AG08396 (cell line): Measurements from ENCODE around the gene HECTD4.

Experiments
- DNase-seq: peaks from one replicate; pipeline ENCODE4 v3.0.0; 2012; ENCODE audit warnings: low spot score, mixed read lengths

HECTD4 gene

DNA sequence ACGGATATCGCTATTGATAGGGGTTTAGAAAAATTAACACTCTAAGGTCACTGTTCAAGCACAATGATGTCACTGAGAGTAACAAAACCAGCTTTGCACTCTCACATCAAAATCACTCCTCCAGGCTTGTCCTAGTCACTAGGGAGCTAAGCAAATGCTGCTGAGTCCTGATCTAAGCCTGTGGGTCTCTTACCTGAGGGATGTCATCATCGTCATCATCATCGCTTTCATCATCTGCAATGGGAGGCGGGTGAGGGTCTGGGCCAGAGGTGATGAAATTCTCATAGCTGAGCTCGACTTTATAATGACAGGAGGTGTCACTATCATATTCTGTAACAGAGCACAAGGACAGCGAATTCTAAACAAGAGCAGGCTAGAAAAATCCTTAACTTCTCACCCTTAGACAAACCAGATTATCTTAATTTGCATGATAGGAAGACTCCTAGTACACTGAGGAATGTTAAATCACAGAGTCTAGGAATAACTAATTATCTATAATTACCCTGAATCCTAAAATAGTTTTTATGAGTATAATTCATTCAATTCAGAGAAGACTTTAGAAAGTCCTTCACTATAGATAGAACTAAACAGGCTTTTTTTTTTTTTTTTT is 173.8 kb downstream of the HECTD4 start:
- DNase-seq, result no peak

DNA sequence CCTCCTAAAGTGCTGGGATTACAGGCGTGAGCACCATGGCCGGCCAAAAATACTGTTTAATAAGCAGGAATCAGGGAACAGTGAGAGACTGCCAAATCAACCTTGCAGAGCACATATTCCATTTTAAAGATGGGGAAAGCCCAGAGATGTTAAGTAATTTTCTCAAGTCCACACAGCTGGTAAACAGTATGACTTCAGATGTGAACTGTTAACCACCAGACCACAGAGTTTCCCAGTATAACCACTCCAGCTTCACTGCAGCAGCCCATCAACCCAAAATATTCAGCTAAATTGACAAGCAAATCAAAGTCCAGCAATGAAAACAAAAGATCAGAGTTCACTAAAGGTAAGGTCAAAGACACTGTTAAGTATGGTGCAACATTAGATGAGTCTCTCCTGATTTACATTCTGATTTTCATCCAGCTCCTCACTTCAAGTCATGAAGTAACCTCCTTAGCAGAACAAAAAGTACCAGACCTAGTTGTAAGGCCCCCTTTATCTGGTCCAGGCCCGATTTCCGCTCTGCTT is 174.8 kb downstream of the HECTD4 start:
- no peak for DNase-seq

DNA sequence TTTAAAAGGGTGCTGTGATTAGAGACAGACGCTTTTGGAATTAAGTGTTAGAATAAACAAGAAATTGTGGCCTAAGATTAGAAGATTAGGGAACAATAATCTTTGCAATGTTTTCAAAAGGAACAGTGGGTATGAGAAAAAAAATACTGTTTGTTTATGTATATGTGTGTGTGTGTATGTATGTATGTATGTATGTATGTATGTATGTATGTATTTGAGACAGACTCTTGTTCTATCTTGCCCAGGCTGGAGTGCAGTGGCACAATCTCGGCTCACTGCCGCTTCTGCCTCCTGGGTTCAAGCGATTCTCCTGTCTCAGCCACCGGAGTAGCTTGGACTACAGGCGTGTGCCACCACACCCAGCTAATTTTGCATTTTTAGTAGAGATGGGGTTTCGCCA is 175.3 kb downstream of the HECTD4 start:
- DNase-seq, result no peak

DNA sequence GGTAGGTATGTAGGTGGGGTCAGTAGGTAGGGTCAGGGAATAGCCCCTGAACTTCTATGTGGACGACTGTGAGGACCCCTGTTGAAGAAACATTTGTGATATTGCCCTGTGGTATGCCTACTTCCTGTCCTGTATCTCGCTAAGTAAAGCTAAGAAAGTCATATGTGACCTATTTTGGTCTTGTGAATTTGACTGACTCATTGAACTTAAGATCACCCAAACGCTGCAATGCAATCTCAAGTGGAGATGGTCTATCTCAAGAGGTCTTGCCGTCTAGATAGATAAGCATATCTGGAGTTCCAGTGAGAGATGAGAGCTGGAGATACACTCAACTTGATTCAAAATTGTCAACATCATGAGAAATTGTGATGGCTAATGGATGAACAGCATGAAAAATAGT is 183.1 kb downstream of the HECTD4 start:
- DNase-seq, result no peak

DNA sequence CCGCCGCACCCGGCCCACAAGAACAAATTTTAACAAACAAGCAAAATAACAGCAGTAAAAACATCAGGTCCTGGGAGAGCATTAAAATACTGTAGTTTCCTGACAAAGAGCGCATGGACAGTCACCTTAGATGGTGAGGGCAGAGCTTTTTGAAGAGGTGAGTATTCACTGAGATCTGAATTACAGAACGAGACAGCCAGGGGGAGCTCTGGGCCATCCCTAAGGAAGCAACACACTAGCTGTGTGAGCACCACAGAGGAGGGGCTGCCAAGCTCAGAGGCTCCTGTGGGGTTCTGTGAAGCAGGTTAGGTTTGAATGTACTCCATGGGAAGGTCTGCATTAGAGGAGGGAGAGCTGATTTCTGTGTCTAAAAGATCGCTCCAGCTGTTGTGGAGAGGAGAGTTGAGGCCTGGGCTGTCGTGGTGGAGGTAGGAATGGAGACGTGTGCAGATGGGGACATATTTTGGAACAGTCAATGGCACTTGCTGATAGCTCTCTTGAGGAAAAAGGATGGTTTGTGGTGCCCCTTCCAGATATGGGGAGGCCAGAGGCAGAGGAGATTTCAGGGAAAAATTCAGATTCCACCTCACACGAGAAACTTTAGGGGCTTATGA is 184.0 kb downstream of the HECTD4 start:
- DNase-seq, result peak; percentile 69

DNA sequence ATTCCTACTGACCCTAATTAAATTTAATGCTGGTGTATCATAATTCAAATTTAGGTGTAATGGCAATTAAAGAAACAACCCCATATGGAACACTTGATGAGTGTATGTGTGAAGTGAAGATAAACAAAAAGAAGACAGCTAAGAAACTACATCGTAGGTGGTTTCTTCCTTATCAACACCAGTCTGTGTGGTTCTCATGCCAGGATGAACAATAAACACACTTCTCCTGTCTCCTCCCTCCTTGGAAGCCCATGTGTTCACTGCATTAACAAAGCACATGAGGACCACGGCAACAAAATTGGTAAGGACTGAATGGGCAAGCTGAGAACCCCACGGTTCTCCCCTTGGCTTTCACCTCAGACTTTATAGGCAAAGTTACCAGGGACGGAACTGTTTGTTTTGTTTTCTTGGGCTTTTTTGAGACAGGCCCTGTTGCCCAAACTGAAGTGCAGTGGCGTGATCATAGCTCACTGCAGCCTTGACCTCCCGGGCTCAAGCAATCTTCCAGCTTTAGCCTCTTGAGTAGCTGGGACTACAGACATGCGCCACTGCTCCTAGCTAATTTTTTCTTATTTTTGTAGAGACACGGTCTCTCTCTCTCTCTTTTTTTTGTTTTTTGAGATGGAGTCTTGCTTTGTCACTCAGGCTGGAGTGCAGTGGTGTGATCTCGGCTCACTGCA is 185.9 kb downstream of the HECTD4 start:
- no peak for DNase-seq

DNA sequence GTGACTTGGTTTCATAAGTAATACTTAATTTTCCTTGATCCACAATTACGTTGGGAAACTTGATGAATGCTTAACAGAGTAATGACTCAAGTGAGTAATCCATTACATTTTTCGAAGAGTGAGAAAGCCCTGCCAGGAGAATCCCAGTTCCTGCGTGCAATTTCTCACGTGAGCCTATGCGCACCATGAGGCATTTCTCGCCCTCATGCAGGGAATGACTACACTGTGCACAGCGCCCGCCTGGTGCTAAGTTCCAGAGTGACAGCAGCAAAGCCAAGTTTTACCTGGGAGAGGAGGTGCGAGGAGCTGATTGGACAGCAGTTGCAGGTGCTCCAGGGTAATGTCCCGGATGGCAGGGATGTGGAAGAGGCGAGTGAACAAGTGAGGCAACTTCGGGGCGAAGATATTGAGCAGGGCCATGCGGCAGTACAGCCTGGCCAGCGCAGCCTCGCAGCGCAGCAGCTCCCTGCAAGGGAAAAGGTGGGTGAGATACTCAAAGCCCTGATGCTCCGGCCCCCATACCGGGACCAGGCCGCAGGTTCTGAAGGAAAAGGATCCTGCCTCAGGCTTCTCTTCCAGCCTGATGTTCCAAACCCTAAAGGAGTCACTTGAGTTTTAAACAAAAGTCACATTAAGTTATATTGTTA is 187.5 kb downstream of the HECTD4 start:
- DNase-seq, result no peak

DNA sequence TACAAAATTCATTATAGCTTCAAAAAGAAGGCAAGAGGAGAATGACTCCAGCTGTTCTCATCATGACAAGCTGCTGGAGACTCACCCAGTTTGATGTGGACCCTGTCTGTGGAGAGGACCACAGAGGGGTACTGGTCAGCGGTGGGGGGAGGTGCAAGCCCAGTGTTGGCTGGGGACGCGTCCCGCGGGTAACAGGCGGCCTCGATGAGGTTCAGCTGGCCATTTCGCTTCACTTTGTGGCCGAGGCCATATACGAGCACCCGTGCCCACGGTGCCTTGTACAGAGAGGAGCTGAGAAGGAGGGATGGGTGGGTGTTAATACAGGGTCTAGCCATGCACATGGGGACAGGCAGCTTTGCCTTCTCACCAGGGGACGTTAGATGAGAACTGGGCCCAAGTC is 189.8 kb downstream of the HECTD4 start:
- no peak for DNase-seq

DNA sequence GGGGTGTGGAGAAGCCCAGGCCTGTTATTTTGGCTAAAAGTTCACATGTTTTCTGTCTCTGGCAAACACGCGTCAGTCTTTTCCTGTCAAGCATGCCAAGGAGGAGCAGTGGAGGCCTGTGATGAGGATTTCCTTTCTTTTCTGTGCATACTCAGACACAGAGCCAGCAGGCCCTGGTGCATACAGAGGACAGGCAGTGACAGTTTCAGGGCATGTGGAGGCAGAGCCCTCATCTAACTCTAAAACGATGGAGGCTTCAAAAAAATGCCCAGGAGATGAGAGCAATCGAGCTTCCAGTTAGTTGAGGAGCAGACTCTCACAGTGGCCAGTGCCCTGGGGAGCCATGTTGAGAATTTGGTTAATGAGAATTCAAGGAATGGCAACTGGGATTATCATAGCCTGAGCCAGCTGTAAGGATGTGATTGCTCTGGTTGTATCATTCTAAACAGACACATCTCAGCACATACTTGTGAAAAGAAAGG is 190.3 kb downstream of the HECTD4 start:
- peak; percentile 36 for DNase-seq

DNA sequence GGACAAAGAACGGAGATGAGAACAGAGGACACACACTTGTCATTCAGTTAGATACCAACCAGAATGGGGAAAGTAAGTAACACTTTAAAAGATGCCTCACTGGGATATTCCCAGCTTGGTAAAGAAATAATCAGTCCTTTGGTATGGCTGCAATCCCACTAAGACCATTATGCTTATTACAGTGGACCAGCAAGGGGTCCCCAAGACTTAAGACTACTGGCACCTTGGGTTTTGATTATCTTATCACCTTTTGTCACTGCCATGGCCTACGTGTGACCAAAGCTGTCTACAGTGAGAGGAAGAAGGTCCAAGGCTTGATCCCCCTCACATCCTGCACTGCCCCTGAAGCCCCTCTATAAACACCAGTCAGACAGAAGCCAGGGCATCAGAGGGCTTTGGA is 191.0 kb downstream of the HECTD4 start:
- no peak for DNase-seq

DNA sequence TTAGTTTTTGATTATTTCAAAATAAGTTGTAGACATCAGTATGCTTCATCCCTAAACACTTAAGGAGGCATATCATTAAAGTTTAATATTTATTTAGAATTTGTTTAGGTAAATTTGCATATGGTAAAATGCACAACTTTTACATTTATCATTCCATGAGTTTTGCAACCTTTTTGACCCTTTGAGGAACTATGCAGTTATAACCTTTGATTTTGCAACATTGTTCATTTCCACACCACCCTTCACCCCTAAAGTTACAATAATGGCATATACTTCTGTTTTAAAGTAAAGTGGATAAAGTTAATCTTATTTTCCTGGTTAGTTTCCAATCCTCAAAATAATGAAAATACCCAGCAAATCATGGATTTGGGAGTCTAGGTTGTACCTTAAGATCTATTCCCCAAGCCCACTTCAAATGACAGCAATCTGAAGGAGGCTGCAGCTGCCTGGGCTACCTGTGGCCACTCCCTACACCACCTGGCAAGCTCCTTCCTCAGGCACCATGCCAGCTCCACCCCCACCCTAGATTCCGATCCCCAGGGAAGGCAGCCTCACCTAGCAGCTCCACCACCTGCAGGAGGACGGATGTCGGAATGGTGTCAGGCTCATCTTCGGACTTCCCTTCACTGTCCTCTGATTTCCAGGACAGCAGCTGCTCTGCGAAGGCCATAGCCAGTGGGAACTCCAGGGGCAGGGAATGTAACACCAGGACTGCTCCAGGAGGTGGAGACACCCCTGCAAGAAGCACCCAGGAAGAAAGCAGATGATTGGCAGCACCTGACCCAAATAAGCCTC is 191.8 kb downstream of the HECTD4 start:
- DNase-seq, result no peak

DNA sequence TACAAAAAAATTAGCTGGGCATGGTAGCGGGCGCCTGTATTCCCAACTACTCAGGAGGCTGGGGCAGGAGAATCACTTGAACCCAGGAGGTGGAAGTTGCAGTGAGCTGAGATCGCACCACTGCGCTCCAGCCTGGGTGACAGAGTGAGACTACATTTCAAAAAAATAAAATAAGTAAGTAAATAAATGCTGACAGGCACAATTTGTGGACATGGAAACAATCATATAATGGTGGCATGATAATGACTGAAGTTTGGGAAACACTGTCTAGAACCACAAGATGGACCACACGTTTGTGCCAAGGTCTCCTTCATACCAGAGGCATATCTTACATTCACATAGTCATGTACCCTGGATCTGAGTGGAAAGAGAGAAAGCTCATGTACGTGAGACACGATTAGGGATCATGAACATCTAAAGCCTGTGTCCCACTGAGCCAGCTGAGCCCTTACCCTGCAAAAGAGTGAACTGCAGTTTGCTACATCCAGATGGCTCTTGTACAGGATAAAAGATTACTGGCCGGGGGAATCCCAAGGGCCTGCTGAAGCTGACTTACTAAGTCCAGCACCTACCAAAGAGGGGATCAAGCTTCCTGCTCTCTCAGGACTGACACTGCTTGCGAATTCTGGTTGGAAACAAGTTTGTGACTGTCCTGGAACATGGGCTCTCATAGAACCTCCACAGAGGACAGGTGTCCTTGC is 194.0 kb downstream of the HECTD4 start:
- DNase-seq, result no peak

DNA sequence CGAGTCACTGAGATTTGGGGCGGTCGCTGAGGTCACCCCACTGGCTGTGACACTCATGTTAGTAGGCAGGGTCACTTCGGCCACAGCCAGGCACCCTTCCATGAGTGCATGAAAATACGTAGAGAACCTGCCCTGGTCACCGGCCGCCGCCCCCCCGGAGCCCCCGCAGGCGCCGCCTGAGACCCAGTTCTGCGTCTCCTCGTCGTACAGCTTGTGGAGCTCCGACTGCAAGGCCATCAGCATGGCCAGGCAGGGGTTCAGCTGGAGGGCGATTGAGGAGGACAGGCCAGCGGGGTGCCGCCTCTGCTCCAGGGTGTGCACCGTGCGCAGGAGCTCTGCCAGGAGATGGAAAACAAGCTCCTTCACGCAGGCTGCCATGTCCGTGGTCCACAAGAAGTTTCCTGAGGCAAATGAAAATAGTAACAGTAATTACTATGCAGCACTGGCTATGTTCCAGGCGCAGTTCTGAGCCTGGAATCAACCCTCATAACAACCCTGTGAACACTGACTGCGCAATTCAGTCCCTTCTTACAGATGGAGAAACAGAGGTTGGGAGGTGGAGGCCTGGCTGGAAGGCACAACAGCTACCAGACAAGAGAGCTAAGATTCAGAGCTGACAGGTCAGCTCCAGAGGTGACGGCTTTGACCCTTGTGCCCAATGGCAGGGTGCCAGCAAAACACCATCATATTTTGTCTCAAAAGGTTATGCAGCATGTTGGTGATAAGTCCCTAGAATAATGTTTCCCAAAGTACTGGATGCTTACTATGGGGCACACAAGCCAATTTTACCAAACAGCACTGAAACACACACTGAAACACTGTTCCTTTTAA is 196.9 kb downstream of the HECTD4 start:
- DNase-seq, result no peak

DNA sequence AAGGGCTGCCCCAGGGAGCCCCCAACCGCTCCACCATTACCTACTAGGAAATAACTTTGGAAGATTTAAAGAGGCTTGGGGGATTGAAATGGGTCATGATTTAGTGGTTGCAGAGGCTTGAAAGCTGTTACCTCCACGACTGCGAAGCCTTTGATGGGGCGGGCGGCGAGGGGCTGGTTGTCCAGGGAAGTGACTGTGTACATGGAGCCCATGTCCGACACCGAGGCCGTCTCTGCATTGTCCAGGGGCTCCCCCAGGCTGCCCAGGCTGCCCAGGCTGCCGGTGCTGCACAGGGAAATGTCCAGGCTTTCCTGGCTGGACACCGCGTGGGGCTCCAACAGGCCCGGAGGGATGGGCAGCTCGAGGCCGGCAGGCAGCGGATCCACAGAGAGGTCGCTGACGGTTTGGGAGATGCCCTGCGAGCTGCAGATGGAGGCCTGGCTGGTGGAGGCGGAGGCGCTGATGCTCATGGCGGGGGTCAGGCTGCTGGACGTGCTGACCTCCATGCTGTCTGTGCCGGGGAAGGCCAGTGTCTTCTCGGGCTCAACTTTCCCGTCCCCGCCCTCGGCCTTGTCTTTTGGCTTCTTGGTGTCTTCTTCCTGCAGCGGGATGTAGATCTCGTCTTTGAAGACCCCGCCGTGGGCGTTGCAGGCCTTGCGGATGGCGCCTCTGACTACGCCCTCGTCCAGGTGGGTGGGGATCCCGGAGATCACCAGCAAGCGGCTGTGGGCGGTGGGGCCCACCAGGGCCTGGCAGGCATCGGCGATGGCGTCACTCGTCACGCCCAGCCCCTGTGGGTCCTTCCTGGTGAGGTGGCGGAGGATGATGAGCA is 198.0 kb downstream of the HECTD4 start:
- no peak for DNase-seq

DNA sequence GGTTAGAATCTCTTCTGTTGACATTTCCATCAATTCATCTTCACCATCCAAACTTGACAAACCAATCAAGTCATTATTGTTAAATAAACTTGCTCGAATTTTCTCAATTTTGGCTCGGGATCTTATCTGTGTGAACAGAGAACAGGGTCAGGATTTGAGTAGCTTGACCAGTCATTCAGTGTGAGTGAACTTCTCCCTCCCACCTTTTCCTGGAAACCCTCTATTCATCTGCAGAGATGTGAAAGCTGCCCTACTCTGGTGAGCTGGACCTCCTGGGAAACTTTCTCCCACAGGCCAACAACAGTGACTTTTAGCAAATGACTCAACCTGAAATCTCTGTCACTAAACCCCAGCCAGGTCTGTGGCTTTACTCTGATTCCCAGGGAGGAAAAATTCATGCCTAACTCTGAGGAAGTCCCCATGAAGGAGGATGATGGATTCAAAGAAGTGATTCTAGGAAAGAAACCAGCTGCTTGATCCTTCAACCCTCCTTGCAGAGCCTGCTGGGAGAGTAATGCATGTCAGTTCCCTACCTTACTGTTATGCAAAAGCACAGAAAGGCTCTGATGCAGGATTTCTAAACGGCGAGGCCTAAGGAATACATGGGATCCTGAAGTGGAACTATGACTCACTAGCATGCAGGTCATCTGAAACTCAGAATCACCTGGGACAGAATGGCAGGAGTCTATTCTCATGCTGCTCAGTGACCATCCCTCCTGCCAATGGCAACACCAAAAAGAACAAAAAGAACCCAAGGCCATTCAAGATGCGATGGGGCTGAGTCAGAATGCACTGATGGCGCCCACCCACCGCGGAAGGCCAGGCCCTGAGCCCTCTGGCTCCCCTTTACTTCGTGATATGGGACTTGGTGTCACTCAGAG is 198.8 kb downstream of the HECTD4 start:
- DNase-seq, result peak; percentile 84

DNA sequence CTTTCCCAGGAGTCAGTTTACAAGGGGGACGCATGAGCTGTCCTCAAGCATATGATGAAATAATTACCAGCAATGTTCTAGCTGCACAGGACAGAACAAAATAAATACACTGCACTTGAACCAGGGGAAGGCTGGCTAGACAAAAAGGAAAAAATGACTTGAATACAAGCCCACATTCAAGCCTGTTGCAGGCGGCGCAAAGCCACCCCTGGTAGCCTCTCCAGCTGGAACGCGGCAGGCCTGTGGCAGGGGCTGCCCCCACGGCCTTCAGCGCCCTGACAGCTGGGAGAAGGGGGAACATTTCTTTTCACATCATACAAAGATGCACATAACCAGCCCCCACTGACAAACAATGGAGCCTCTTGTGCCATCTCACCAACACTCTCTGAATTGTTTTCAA is 199.7 kb downstream of the HECTD4 start:
- DNase-seq, result peak; percentile 53

DNA sequence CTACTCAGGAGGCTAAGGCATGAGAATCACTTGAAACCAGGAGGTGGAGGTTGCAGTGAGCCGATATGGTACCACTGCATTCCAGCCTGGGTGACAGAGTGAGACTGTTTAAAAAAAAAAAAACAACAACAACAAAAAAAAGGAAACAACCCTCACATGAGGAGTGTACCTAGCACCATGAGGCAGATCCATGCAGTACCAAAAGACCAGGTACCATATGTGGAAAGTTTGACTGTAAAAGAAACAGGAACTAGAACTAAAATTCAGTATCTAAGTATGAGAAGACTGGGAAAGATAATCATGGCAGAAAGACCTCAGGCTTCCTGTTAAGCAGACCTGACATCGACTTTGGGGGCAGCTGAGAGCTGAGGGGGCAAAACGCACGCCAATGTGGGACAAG is 201.8 kb downstream of the HECTD4 start:
- no peak for DNase-seq

DNA sequence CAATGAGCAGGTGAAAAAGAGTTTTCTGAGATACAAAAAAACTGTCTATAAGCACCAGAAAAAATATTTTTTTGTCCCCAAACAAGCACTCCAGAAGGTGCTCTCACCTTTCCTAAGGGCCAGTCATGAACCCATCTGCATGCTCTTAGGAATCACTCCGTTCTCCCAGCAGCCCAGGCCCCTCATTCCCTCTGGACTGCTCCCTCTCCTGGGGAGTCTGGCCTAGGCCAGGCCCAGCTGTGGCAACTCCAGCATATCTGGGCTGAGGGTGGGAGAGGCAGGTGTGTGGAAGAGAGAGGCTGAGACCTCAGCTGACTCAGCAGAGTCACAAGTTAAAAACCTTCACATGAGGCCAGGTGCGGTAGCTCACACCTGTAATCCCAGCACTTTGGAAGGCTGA is 202.3 kb downstream of the HECTD4 start:
- DNase-seq, result no peak
